ENCODE results near the gene MYO3B.
A peak's percentile ranks its signal among the peaks of the same experiment; 100 is the strongest.
"Not testable (repeated sequence)": the region's sequence is repeated elsewhere in the genome, so short reads cannot be mapped to it uniquely, and the experiment has no call there.

MYO3B gene

DNA sequence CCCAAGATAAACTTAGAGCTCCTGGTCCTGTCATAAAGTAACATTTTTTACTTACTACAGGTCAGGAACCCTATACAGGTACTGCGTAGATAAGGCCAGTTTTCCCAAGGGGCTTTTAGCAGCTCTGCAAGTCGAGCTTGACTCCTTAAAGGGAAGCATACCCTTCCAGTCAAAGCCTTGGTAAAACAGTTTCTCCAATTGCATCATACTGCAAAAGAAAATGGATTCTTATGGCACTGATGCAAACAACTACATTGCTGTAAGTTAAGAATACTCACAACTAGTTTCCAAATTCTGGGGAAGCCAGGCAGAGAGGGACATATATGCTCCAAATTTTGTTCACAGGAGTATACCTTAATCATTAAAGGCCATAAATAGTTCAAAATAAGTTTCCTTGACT, 31.0 kb downstream of the MYO3B start:
- DNase-seq (ENCODE audit: low read depth) = no peak

DNA sequence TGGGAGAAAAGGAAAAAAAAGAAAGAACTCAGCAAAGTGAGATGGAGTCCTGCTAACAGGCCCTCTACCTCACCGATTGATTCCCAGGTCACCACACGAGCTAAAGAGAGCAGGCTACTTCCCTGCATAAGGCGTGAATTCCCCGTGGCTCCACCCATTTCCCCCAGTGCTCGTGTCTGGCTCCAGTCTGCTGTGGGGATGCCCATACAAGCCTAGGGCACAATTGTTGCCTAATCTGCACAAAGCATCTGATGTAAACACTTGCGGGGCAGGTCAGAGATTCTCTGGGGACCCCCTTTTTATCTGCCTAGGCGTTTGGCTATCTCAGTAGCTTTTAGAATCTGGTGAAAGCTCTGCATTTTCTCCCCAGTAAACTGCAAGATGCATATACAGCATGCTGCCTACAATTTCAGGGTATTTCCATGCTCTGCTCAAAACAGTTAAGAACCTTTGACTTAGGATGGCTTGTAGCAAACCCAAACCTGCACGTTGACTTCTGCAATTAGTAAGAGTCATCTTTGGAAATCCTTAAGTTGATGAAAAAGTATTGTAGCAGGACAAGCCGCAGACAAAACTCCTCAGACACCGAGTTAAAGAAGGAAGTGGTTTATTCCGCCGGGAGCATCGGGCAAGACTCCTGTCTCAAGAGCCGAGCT, 34.8 kb downstream of the MYO3B start:
- no peak for DNase-seq (ENCODE audit: low read depth)

DNA sequence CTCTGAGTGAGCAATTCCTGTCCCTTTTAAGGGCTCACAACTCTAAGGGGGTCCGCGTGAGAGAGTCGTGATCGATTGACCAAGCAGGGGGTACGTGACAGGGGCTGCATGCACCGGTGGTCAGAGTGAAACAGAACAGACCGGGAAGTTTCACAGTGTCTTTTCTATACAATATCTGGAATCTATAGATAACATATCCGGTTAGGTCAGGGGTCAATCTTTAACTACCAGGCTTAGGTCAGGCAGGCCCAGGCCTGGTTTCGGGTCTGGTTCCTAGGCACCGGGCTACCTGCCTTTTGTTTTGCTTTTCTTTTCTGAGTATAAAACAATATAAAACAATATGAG, 35.3 kb downstream of the MYO3B start:
- DNase-seq (ENCODE audit: low read depth) = not testable (repeated sequence)

DNA sequence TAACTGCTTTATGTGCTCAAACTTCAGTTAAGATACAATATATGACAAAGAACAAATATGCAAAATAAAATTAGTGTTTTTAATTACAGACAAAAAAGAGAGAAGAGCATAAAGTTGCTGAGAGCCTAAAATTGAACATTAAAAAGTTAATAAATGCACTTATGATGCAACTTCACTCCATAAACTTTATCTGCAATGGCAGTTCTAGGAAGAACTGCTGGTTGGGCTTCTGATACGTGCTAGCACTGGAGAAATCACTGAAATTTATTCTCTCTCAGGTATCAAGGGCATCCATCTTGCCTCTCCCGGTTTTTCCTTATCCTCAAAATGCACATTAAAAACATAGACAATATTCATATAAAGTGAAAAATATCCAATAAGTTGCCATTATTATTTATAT, 35.7 kb downstream of the MYO3B start:
- DNase-seq (ENCODE audit: low read depth) = no peak

DNA sequence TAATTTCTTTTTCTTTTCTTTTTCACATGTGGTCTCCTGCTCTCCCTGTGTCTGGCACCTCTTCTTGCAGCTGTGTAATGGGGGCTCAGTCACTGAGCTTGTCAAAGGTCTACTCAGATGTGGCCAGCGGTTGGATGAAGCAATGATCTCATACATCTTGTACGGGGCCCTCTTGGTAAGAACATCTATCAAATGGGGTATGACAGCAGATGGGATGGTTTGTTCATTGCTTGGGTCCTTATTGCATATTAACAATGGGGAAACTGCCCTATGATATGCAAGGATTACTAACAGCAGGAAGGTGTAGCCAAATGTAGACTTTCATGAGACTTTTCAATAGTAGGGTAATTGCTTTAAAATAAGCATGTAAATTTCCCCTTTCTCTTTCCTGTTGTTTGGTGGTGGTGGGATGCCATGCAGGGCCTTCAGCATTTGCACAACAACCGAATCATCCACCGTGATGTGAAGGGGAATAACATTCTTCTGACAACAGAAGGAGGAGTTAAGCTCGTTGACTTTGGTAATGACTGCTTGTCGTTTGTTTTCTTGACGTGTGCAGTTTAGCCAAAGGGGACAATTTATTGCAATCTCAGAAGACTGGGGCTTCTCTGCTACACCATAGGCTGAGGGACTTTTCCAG, 36.5 kb downstream of the MYO3B start:
- DNase-seq (ENCODE audit: low read depth) = no peak

DNA sequence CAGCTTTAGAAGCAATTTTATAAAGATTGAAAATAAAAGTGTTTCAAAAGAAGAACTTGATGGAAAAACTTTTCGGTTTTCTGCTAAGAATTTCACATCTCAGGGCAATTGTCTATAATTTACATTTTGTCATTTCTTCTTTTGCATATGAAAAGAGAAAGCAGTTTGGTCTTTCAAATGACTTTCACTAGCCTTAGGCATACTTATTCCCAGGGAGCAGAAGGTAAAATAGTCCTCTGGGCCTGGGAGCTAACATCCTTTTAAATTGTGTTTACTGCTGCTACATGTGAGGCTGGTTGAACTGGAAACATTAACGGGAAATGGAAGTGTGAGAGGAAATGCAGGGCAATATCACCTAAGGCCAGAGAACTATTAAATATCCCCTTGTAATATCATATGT, 37.1 kb downstream of the MYO3B start:
- no peak for DNase-seq (ENCODE audit: low read depth)

DNA sequence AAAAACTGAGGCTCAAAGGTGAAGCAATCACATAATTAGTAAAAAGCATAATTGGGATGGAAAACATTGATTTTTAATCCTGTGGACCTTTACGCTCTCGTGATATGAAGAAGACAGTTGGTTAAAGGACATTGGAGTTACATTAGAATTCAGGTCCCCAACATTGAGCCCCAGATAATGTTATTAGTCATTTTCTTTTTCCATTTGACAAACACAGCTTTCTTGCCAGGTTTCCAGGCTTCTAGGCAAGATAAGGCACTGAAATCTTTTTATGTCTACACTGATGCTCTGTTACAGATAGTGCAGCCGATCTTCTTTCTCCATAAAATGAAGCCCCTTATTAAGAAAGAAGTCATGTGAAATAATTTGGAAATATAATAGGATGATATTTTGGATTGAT, 38.5 kb downstream of the MYO3B start:
- no peak for DNase-seq (ENCODE audit: low read depth)

DNA sequence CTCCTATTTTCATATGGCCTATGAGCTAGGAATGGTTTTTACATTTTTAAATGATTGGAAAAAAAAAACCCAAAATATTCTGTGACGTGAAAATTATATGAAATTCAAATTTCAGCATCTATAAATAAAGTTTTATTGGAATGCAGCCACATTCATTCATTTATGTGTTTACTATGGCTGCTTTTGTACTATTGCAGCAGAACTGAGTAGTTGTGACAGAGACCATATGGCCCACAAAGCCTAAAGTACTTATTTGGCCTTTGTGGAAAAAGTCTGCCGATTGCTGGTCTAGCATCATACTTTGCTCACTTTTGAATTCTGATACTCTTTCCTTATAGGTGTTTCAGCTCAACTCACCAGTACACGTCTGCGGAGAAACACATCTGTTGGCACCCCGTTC, 39.0 kb downstream of the MYO3B start:
- no peak for DNase-seq (ENCODE audit: low read depth)

DNA sequence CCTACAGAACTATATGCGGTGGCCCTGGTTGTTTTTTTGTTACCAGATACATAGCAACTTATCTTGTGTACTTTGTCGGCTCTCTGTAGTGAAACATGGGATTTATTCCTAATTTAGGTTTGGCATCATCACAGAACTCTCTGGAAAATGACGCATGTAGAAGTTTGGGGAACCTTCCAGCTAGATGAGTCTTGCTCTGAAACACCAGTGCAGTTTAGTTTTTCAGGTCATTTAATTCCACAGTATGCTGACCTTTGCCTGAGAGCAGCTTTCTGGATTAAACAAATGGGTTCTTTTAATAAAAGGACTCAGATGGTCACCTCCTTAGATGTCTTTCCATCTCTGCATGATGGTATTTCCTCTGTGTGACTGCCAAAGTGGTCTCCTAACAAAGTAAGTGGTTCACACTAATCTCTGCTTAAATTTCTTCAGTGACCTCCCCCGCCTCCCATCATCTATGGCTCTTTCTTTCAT, 39.9 kb downstream of the MYO3B start:
- DNase-seq (ENCODE audit: low read depth) = peak; percentile 12

DNA sequence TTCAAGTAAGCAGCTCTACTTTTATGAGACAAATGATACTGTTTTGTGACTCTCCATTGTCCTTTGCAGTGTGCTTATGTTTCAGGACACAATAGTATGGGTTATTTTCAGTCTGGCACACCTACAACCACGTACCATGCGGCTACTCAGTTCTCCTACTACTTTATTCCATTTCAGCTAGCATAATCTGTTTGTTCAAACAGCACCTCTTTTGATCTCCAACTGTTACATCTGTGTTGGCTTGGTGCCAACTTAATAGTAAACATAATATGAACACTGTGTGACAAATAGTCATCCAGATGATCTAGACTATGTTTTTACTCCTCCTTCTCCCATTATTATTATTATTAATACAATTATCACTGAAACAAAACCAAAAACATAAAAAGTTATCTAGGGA, 40.5 kb downstream of the MYO3B start:
- DNase-seq (ENCODE audit: low read depth) = no peak

DNA sequence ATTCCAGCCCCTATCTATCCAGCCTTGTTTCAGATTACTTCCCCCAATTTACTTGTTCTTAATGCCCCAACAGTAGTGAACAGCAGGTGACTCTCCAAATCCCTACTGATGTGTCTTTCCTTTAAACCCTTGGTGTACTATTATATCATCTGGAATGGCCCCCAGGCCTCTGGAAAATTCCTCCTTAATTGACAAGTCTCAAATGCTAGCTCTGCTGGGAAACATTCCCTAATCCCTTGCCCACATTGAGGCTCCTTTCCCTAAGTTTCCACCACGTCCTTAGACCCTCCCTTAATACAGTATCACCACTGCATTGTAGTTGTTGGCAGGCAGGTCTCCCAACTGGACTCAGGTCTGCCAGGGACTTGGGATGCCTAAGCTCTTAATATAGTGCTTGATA, 41.0 kb downstream of the MYO3B start:
- DNase-seq (ENCODE audit: low read depth) = no peak

DNA sequence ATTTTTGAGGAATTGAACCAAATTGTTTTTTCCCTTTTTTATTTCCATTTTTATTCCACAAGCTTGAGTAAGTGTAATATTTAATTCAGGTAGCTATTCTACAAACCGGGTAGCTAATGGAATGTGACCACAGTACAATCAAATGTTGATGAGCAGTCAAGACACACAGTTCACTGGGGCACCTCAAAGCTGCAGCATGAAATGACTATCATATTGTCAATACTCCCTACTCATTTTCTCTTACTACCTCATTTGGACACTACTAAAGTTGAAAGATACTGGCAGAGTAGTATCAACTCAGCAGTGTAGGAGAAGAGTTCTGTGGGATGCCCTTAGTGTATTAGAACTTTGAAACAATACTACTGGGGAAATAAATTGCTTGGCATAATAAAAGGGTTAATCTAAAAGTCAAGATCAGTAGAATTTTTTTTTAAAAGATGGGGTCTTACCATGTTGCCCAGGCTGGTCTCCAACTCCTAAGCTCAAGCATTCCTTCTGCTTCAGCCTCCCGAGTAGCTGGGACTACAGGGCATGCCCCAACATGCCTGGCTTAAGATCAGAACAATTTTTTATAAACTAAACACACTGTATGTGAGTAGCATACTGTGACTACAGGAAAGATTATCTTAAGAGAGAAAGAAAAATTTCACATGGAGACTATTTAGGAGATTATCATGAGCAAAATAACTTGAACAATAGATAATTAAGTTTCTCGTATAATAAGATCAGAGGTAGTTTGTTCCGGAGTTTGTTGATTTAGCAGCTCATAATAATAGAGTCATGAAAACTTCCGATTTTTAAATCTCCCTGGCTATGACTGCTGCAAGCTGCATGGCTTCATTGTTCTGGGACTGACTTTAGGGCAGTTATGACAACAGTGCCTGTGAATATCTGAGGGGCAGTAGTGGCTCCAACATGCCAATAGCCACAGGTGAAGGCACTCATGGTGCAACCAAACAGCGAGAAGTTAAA, 43.7 kb downstream of the MYO3B start:
- peak; percentile 18 for DNase-seq (ENCODE audit: low read depth)

DNA sequence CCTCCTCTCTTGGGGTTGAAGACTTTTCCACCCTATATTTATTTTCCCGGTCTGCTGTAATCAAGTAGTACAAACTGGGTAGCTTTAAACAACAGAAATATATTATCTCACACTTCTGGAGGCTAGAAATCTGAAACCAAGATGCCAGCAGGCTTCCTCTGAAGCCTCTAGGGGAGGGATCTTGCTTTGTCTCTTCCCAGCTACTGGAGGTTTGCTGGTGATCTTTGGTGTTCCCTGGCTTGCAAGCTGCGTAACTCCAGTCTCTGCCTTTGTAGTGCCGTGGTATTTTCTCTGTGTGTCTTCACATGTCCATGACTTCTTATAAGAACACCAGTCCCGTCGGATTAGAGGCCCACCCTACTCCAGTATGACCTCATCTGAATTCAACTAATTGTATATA, 44.4 kb downstream of the MYO3B start:
- DNase-seq (ENCODE audit: low read depth) = no peak

DNA sequence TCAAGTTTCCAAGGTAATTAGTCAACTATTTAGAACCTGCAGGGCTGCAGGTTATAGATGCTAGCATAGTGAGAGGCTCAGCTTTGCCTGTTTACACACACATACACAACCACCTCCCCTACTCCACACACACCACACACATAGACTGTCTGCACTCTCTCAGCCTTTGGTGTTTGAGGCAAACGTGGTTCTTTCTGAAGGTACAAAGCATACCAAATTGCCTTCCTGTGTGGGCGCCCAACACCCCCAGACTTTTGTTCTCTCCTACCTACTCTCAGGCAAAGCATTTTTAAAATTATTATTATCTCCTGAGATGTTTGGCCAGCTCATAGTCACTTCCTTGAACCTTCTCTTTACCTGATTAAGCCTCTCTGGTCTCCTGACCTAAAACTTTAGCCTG, 44.9 kb downstream of the MYO3B start:
- DNase-seq (ENCODE audit: low read depth) = no peak

DNA sequence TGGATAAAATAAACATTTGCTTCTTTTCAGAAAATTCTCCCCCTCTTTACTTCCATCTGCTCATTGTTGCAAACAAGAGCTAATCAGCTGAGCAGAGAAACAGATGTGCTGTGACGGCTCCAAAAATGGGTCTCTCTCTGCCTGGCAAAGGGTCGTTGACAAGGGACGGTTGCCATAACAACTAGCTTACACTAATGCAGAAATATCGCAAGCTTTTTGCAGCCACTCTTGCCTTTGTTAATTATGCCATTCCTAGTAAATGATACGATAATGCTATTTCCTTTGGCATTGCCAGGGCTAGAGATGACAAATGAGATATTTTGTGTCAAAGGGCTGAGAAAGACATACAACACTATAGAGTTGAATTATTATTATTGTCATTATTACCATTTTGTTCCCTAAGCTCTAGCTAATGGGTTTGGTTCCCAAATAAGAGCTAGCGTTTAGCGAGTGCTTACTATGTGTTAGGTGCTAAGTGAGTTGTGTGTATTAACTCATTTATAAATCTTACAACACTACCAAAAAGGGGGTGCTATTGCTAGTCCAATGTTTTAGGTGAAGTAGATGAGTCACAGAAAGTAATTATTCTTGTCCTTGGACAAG, 46.8 kb downstream of the MYO3B start:
- no peak for DNase-seq (ENCODE audit: low read depth)

DNA sequence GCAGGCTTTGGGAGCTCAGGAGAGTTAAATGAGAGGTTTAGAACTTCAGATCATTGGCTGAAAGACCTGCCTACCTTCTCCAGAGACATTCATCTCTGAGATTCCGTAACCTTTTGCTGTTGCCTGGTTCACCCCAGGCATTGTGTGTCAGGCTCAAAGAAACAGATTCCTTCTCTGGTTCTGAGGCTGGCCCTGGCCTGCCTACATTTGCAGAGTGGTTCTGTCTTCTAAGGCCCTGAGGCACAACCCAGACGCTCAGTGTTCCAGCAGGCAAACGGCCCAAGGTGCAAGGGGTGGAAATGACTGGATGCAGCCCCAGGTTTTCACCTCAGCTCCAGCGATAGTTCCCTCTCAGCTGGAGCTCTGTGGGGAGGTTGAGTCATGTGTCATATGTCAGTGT, 48.3 kb downstream of the MYO3B start:
- DNase-seq (ENCODE audit: low read depth) = no peak

DNA sequence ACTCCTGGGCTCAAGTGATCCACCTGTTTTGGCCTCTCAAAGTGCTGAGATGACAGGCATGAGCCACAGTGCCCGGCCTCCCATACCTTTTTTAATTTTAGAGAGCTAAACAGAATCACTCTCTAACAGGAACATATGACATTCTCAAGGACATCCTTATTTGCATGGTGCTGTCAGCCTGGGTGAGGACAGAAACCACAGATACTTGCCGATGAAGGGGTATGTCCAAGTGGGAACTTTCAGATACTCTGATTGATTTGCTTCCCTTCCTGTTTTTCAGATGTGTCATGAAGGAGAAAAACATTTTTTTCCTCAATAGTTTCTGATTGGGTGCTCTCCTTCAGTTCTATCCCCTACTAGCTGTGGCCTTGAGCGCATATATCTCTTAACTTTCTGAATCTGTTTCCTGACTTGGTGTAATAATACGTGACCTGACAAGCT, 49.6 kb downstream of the MYO3B start:
- DNase-seq (ENCODE audit: low read depth) = no peak

DNA sequence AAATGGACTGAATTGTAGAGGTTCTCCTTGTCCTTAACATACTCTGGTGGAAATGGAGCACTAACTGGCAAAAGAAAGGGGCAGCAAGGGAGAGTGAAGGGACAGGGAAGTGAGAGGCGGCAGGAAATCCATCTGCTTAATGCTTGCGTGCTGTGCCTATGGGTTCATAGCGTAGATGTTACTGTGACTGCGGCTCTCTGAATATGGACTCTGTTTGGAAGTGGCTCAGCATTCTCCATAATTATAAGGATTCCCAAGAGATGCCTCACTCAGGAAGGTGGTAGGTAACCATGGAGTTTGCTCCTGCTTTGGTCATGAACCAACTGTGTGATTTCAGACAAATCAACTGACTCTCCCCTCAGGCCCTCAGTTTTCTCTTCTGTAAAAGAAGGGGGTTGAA, 50.0 kb downstream of the MYO3B start:
- no peak for DNase-seq (ENCODE audit: low read depth)

DNA sequence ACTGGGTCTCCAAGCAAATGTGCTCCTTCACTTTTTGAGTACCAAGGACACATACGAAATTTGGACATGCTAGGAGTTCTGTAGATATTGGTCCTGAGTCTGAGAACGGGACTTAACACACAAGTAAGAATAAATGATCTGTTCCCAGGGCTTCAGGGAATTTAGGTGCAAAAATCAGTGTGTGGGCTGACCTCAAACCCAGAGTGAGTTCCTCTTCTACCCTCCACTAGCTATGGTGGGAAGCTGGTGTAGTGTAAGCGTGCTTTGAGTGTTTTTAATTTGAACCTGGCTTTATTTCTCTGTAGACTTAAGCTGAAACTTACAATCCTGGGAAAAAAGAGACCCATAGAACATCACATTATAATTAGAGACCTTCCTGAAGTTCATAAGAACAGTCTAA, 50.5 kb downstream of the MYO3B start:
- DNase-seq (ENCODE audit: low read depth) = no peak

DNA sequence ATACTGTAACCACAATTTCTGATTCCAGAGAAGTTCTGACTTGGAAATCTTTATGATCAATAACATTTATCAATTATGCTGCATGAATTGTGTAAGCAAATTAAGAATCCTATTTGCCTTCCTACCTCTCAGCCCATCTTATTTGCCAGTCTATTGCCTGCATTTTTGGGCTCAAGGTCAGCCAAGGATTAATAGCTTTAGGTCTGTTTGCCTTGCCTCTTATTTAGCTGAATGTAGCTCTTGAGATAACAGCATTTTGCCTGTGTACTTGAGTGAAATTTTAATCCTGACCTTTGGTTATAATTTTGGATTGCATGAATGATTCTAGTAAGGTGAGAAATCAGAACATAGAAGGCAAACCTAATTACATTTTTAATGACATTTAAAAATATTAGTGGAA, 51.2 kb downstream of the MYO3B start:
- DNase-seq (ENCODE audit: low read depth) = no peak

DNA sequence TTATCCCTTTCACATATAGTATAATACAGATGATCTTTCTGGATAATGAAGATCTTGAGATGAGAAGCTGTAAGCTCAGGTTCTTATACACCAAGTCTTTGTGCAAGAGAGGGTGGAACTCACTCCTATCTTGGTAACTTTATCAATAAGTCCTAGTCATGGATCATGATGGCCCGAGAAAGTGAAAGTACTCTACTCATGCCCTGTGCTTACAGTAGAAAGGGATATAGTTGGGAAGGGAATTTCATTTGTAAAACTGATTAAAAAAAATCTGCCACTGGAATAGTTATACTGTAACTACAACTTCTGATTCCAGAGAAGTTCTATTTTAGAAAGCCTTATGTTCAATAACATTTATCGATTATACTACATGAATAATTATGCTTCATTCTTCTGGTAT, 51.8 kb downstream of the MYO3B start:
- no peak for DNase-seq (ENCODE audit: low read depth)

DNA sequence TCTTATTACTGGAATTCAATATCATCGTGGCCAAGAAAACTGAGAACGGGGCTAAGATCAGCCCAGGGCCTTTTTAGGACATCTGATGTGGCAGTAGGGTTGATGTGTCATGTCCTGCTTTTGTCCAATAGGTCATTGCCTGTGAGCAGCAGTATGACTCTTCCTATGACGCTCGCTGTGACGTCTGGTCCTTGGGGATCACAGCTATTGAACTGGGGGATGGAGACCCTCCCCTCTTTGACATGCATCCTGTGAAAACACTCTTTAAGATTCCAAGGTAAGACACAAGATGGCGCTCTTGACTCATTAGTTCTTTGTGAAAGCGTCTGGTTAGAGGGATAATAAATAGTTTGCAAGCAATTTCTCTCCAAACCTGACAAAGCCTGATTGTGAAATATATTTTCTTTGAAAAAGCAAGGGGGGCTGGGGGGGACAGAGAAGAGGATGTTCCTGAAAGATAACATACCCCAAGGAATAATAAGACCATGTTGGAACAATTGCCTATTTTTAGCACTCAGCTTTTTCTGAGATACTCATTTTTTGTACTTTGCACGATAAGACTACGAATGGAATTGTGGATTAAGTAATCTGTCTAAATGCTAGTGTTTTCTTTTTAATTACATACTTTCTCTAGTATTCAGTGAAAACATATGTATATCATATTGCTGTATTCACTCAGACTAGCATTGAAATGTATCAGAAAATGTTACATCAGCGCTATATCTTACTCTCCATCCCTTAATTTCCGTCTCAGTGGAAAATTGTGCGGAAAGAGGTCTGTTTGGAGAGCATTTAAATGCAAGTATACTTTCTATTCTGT, 58.1 kb downstream of the MYO3B start:
- peak; percentile 12 for DNase-seq (ENCODE audit: low read depth)
